Measurements from ENCODE around the gene OCA2.

GRCh38 chr15:27816790-27817189 is 282.3 kb downstream of the OCA2 start:
- no peak for TF ChIP-seq CTCF (IDR thresholded peaks at IDR 0.05)
- TF ChIP-seq POLR2A (IDR thresholded peaks at IDR 0.05): no peak
